A549 (cell line): Measurements from ENCODE around the gene TTBK2. TPM values are rescaled to one million over a fixed set of nuclear protein-coding genes. Genes with fewer than 3 reads are reported as not detected.

Experiments used
- ATAC-seq, 2 experiments: fragments of 200-7000 bp in 1 of 2; fragments of >200 bp in 1 of 2; cut with Nextera tagmentation in 1 of 2; cut with Tn5 transposase in 1 of 2; 3 replicates each; pipeline versions ENCODE4 v1.8.0 to v1.9.1; 2018 to 2020; ENCODE audit warnings: mild to moderate bottlenecking in 1 of 2, moderate library complexity in 1 of 2
- CTCF ChIA-PET: fragments of 300-600 bp; sonication (Branson Sonifier 250); formaldehyde crosslinking; extraction: SDS; loops from one replicate; lab custom pipeline; 2021; ENCODE audit warnings: antibody characterized with exemption, inconsistent platforms; lab: Yijun Ruan, JAX
- POLR2A ChIA-PET: fragments of 350-600 bp; formaldehyde crosslinking; extraction: SDS; loops from one replicate; lab custom pipeline; 2021; ENCODE audit warnings: antibody characterized with exemption, inconsistent platforms; lab: Yijun Ruan, JAX
- DNase-seq, 2 experiments: peaks; one replicate each; pipeline versions ENCODE4 v3.0.0 to v3.0.0-alpha.2; 2011 to 2016; ENCODE audit warnings: low read depth in 1 of 2, low spot score in 1 of 2
- FAIRE-seq: peaks from 2 replicates; lab custom pipeline; 2011; peaks lifted over from hg19 to GRCh38; lab: Jason Lieb, UNC
- H3K27ac ChIP-seq, 2 experiments: fragments of >200 bp; sonication (Bioruptor Twin); formaldehyde crosslinking; 3 replicates each; pipeline ENCODE4 v1.5.1; 2016 to 2017
- H3K4me1 ChIP-seq: fragments of >200 bp; sonication (Bioruptor Twin); formaldehyde crosslinking; 3 replicates; pipeline ENCODE4 v1.6.1; 2016
- H3K4me2 ChIP-seq: fragments of >200 bp; sonication (Bioruptor Twin); formaldehyde crosslinking; 3 replicates; pipeline ENCODE4 v1.6.1; 2016
- H3K4me3 ChIP-seq: fragments of >200 bp; sonication (Bioruptor Twin); formaldehyde crosslinking; 3 replicates; pipeline ENCODE4 v1.5.1; 2016
- H3K9me3 ChIP-seq: fragments of >200 bp; sonication (Bioruptor Twin); formaldehyde crosslinking; 3 replicates; pipeline ENCODE4 v1.6.1; 2016
- CHD2 ChIP-seq: fragments of 150-350 bp; IDR thresholded peaks from 2 replicates; pipeline ENCODE4 v1.6.1; 2014; ENCODE audit warnings: low read length; ENCODE audit not compliant: partially characterized antibody
- ELK1 ChIP-seq: fragments of 150-350 bp; IDR thresholded peaks from 2 replicates; pipeline ENCODE4 v1.6.1; 2014; ENCODE audit warnings: low read depth, mild to moderate bottlenecking, low read length
- EP300 ChIP-seq, 2 experiments: fragments of >200 bp; sonication (Bioruptor Twin); formaldehyde crosslinking; IDR thresholded peaks; 2 replicates in 1 of 2; 3 replicates in 1 of 2; pipeline ENCODE4 v1.6.1; 2016 to 2017
- ESRRA ChIP-seq: fragments of 150-350 bp; IDR thresholded peaks from 2 replicates; pipeline ENCODE4 v1.6.1; 2014; ENCODE audit warnings: mild to moderate bottlenecking, low read length, borderline replicate concordance
- FOSL2 ChIP-seq, 2 experiments: fragments of 450-650 bp in 1 of 2; fragments of >200 bp in 1 of 2; sonication (Bioruptor Twin) in 1 of 2; formaldehyde crosslinking; IDR thresholded peaks; 2 replicates each; pipeline versions ENCODE4 v1.5.0 to v1.6.1; 2016 to 2020; ENCODE audit warnings: mild to moderate bottlenecking in 1 of 2, moderate library complexity in 1 of 2
- FOXS1 ChIP-seq: fragments of 250-450 bp; sonication (Bioruptor Pico); IDR thresholded peaks from 2 replicates; pipeline ENCODE4 v1.5.0; 2020; ENCODE audit warnings: mild to moderate bottlenecking, moderate library complexity
- HDAC2 ChIP-seq: fragments of 200-600 bp; sonication (generic); IDR thresholded peaks from 2 replicates; pipeline ENCODE4 v1.6.1; 2016
- HEYL ChIP-seq: fragments of 250-450 bp; sonication (Bioruptor Pico); IDR thresholded peaks from 2 replicates; pipeline ENCODE4 v1.8.0; 2021; ENCODE audit warnings: mild to moderate bottlenecking, moderate library complexity
- HOXA7 ChIP-seq: fragments of 250-450 bp; sonication (Bioruptor Pico); IDR thresholded peaks from 2 replicates; pipeline ENCODE4 v1.5.0; 2020; ENCODE audit warnings: mild to moderate bottlenecking, moderate library complexity
- JUN ChIP-seq, 2 experiments: fragments of >200 bp; sonication (Bioruptor Twin); formaldehyde crosslinking; IDR thresholded peaks; 2 replicates in 1 of 2; 3 replicates in 1 of 2; pipeline ENCODE4 v1.6.1; 2016 to 2017
- KDM5A ChIP-seq: fragments of 200-600 bp; sonication (generic); IDR thresholded peaks from 2 replicates; pipeline ENCODE4 v1.6.1; 2016; ENCODE audit warnings: antibody characterized with exemption, mild to moderate bottlenecking
- MAFK ChIP-seq: fragments of 450-650 bp; IDR thresholded peaks from 2 replicates; pipeline ENCODE4 v1.6.1; 2014; ENCODE audit not compliant: partially characterized antibody
- POLR2A ChIP-seq: IDR thresholded peaks from 2 replicates; pipeline ENCODE4 v1.6.1; 2012; ENCODE audit warnings: mild to moderate bottlenecking, low read length
- POLR2AphosphoS2 ChIP-seq: conservative IDR thresholded peaks from 2 replicates; pipeline ENCODE4 v1.6.1; 2012; ENCODE audit warnings: low read length, improper control_type of control experiment, inconsistent platforms
- RARB ChIP-seq: fragments of 250-450 bp; sonication (Bioruptor Pico); IDR thresholded peaks from 2 replicates; pipeline ENCODE4 v1.8.0; 2021; ENCODE audit warnings: mild to moderate bottlenecking, moderate library complexity
- RCOR1 ChIP-seq: fragments of 150-350 bp; IDR thresholded peaks from 2 replicates; pipeline ENCODE4 v1.6.1; 2014; ENCODE audit warnings: antibody characterized with exemption, low read length, low read depth
- REST ChIP-seq: fragments of 200-600 bp; sonication (generic); IDR thresholded peaks from 2 replicates; pipeline ENCODE4 v1.6.1; 2016; ENCODE audit warnings: antibody characterized with exemption, mild to moderate bottlenecking, moderate library complexity
- RNF2 ChIP-seq: fragments of 200-600 bp; sonication (generic); IDR thresholded peaks from 2 replicates; pipeline ENCODE4 v1.6.1; 2016; ENCODE audit warnings: low read depth, mild to moderate bottlenecking, antibody characterized with exemption, moderate library complexity, borderline replicate concordance
- SREBF2 ChIP-seq: fragments of 450-650 bp; IDR thresholded peaks from 2 replicates; pipeline ENCODE4 v1.6.1; 2014; ENCODE audit warnings: mild to moderate bottlenecking, moderate library complexity
- ZC3H11A ChIP-seq: fragments of 450-650 bp; IDR thresholded peaks from 2 replicates; pipeline ENCODE4 v1.6.1; 2014; ENCODE audit warnings: antibody characterized with exemption, mild to moderate bottlenecking
- ZNF302 ChIP-seq: fragments of 250-450 bp; sonication (Bioruptor Pico); IDR thresholded peaks from 2 replicates; pipeline ENCODE4 v1.9.0; 2021; ENCODE audit warnings: inconsistent platforms, mild to moderate bottlenecking, moderate library complexity
- WGBS: methylation state at CpG from one replicate; pipeline ENCODE4 v1.1.6; 2017; ENCODE audit errors: missing lambda C conversion rate; 5-methylcytosine and 5-hydroxymethylcytosine counted together
- polyA plus RNA-seq, 4 experiments: library from polyadenylated mRNA; depleted of rRNA in 3 of 4; stranded (reverse); fragments of >200 nt; fragmentation: RNase III in 1 of 4; extraction: RNeasy Plus Mini Kit Qiagen cat#74134 plus additional on column Dnase treatment in 1 of 4; gene quantifications; 2 replicates in 3 of 4; 3 replicates in 1 of 4; pipeline ENCODE4 v1.2.3, GENCODE V29; 2011 to 2017
- TF ChIP-seq, protein P1 (sequence below): IDR thresholded peaks from 2 replicates; pipeline ENCODE4 v1.6.1; 2012
- TF ChIP-seq, protein P2 (sequence below): fragments of 450-650 bp; IDR thresholded peaks from 2 replicates; pipeline ENCODE4 v1.6.1; 2014; ENCODE audit warnings: antibody characterized with exemption
- TF ChIP-seq, protein P3 (sequence below): fragments of >200 bp; sonication (Bioruptor Twin); formaldehyde crosslinking; IDR thresholded peaks from 2 replicates; pipeline ENCODE4 v1.6.1; 2016

Gene TTBK2
- polyA plus RNA-seq, 2 of the 4 experiments (the other 2 are of a cell fraction): 2.3 to 5.6 TPM

DNA sequence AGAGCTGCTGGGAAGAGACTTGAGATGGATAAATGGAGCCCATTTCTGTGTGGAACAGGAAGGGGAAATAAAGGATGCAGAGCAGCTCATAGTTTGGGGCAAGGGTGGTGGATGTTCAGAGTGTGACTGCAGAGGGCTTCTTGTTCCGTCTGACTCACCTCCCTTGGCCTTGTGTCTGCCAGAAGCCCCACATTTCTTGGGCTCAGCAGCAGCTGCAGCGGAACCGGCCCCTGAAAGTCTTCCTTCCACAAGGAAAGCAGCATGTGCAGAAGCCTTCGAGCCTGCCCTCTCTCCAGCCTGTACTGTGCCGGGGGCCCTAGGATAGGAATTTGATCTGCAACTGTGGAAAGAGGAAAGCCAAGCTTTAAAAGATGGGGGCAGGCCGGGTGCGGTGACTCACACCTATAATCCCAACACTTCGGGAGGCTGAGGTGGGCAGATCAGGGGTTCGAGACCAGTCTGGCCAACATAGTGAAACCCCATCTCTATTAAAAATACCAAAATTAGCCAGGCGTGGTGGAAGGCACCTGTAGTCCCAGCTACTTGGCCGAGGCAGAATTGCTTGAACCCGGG lies 195.2 kb downstream of the TTBK2 start:
- TF ChIP-seq JUN (IDR thresholded peaks at IDR 0.05) (no peak), ZC3H11A (no peak), RARB (CRISPR knock-in tag) (no peak), POLR2AphosphoS2 (no peak), HOXA7 (CRISPR knock-in tag) (no peak), HEYL (CRISPR knock-in tag) (no peak), REST (no peak), ZNF302 (no peak), HDAC2 (no peak), FOXS1 (CRISPR knock-in tag) (no peak), ESRRA (no peak), CHD2 (no peak)
- TF ChIP-seq, protein P1, sequence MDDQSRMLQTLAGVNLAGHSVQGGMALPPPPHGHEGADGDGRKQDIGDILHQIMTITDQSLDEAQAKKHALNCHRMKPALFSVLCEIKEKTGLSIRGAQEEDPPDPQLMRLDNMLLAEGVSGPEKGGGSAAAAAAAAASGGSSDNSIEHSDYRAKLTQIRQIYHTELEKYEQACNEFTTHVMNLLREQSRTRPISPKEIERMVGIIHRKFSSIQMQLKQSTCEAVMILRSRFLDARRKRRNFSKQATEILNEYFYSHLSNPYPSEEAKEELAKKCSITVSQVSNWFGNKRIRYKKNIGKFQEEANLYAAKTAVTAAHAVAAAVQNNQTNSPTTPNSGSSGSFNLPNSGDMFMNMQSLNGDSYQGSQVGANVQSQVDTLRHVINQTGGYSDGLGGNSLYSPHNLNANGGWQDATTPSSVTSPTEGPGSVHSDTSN: no peak
- TF ChIP-seq, protein P2, sequence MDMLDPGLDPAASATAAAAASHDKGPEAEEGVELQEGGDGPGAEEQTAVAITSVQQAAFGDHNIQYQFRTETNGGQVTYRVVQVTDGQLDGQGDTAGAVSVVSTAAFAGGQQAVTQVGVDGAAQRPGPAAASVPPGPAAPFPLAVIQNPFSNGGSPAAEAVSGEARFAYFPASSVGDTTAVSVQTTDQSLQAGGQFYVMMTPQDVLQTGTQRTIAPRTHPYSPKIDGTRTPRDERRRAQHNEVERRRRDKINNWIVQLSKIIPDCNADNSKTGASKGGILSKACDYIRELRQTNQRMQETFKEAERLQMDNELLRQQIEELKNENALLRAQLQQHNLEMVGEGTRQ: no peak
- POLR2A ChIA-PET: interaction anchor here (0.6 kb wide), 1 partner anchor 19 kb away, joined by 3 read pairs; no protein-coding TSS in a partner anchor
- Histone ChIP-seq H3K4me2 (no peak overlapping the region), H3K27ac (no peak overlapping the region), H3K4me3 (no peak overlapping the region), H3K4me1 (no peaks in the 10 kb centered on the region), H3K9me3 (no peaks in the 10 kb centered on the region)
- DNase-seq (no peak), FAIRE-seq (no peak), ATAC-seq (no peak)
- WGBS: 92% methylated on average over 10 of the region's 12 CpGs
- CTCF ChIA-PET: no interaction called here

DNA sequence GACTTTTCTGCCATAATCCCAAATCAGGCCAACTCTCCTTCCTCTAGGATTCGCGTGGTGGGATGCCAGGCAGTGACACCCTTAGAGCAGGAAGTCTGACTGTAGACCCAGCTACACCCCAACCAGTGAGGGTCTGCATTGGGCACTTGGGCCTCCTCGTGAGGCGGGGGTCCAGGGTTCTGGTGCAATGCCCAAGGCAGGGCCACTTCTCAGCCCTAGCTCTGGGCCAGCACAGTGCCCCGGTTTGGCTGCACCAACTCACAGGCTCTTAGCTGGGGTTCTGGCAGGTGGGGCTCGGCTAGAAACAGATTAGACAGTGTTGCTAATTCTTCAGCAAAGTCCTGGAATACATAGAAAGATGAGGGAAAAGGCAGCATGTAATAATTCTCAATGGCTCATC lies 196.3 kb downstream of the TTBK2 start:
- ChIA-PET POLR2A (no interaction called here), CTCF (interaction anchor here (2.0 to 3.3 kb wide), 2 partner anchors 9 to 44 kb away, joined by 5 to 10 read pairs; no protein-coding TSS in a partner anchor)
- Histone ChIP-seq H3K4me2 (no peak overlapping the region), H3K9me3 (no peaks in the 10 kb centered on the region), H3K4me1 (no peaks in the 10 kb centered on the region), H3K27ac (no peak overlapping the region), H3K4me3 (no peak overlapping the region)
- TF ChIP-seq EP300 (IDR thresholded peaks at IDR 0.05): no peak
- TF ChIP-seq KDM5A: no peak
- TF ChIP-seq RNF2: no peak
- TF ChIP-seq FOXS1 (CRISPR knock-in tag): no peak
- TF ChIP-seq, protein P3, sequence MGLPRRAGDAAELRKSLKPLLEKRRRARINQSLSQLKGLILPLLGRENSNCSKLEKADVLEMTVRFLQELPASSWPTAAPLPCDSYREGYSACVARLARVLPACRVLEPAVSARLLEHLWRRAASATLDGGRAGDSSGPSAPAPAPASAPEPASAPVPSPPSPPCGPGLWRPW: no peak
- no peak for TF ChIP-seq RARB (CRISPR knock-in tag)
- no peak for TF ChIP-seq FOSL2 (IDR thresholded peaks at IDR 0.05)
- TF ChIP-seq FOSL2 (CRISPR knock-in tag; IDR thresholded peaks at IDR 0.05): no peak
- TF ChIP-seq MAFK: no peak
- no peak for TF ChIP-seq RCOR1
- TF ChIP-seq SREBF2: no peak
- TF ChIP-seq POLR2A: no peak
- no peak for TF ChIP-seq ELK1
- no peak for TF ChIP-seq ESRRA
- no peak for FAIRE-seq
- no peak for DNase-seq
- ATAC-seq: no peak
- WGBS: 90% methylated on average over 4 of the region's 6 CpGs
